Femur (tissue), 1 donor: ENCODE measurements around the gene BRF1.

Experiments used
- DNase-seq: peaks from one replicate; pipeline ENCODE4 v3.0.0-alpha.2; 2017

Gene BRF1

DNA sequence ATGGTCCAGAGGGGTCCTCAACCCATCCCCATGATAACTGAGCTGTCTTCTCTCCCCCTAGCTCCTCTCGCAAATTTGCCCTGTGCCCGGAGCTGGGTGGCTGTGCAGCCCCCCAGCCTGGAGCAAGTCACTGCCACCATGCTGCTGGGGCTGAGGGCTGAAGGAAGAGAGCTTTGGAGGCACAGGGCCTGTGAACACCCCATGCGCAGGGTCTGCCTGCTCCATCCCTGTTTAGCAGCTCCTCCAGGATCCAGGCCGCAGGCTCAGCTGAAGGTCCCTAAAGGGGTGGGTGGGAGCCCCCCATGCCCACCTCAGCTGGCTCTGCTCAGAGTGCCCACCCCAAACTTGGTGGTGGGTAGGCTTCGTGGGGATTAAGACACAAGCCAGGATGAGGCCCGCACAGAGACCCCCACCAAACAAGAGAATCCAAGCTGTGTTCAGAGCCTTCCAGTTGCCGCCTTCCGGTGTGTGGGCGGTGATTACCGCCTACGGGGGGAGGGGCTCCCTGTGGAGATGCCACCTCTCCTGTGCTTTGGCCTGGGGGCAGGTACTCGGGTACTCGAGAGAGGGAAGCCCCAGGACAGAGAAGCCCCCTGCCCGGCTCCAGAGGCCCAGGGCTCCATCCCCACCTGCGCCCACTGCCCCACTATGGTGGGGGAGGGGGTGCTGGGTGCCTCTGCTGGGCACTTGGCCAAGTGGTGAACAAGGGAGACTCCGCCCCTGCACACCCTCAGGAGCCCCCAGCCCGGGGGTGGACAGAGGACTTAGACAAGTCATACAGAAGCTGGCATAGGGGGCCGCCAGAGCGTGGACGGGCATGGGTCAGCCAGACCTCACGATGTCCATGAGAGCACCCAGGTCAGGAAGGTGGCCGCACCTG, 130.8 kb downstream of the BRF1 start:
- DNase-seq: no peak

DNA sequence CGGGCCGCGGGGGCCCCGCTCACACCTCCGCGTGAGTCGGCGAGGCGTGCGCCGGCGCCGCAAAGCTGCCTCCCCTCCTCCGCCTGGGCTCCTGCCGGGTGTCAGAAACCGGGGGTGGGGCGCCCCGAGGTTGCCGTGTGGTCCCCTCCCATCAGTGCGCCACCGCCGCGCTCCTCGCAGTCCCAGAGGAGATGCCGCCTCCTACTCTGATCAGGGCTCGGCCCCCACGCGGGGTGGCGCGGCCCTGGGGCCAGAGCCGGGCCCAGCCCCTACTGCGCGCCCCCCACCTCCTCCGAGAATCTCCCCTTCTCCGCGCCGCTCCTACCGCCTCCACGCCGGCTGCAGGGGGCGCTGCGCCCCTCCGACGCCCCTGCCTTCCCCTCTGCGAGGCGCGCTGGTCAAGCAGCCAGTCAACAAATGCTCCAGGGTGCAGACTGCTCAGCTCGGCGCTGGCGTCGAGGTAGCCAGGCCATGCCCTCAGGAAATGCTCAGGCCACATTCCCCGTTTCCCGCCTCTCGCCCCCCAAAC, 131.8 kb downstream of the BRF1 start:
- DNase-seq: no peak

DNA sequence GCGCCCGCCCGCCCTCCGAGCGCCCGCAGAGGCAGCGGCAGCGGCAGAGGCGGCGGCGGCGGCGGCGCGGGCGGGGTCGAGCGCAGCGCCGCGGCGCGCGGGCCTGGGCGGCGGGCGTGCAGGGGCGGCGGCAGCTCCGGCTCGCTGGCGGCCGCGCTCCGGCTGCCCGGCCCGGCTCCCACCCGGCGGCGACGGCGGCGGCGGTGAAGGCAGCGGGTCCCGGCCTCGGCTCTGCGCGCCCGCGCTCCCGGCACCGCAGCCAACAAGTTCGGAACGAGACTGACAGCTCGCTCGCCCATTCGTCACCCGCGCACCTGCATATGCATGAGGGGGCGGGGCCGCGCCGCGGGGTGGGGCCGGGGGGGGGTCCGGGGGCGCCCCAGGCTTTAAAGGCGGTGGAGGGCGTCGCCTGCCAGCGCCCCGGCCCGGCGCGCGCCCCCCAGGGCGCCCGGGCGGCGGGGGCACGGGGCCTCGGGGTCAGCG, 132.3 kb downstream of the BRF1 start, which contains the start of gene JAG2:
Gene JAG2 (minus strand): TSS at position 281 of the 483 bp plus-strand sequence. CDS start 356 bp downstream, outside the sequence.
- DNase-seq: no peak

DNA sequence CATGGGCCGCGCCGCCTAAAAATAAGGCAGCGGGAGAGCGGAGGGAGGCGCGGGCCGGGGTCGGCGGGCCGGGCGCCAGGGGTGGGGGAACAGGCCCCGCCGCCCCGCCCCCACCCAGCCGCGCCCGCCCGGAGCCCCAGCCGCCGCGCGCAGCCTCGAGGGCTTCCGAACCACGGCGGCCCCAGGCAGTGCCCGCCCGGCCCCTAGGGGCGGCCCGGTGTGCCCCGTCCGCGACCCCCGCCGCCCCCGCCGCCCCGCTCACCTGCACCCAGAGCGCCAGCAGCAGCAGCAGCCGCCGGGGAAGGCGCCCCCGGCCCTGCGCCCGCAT, 132.7 kb downstream of the BRF1 start:
- no peak for DNase-seq

DNA sequence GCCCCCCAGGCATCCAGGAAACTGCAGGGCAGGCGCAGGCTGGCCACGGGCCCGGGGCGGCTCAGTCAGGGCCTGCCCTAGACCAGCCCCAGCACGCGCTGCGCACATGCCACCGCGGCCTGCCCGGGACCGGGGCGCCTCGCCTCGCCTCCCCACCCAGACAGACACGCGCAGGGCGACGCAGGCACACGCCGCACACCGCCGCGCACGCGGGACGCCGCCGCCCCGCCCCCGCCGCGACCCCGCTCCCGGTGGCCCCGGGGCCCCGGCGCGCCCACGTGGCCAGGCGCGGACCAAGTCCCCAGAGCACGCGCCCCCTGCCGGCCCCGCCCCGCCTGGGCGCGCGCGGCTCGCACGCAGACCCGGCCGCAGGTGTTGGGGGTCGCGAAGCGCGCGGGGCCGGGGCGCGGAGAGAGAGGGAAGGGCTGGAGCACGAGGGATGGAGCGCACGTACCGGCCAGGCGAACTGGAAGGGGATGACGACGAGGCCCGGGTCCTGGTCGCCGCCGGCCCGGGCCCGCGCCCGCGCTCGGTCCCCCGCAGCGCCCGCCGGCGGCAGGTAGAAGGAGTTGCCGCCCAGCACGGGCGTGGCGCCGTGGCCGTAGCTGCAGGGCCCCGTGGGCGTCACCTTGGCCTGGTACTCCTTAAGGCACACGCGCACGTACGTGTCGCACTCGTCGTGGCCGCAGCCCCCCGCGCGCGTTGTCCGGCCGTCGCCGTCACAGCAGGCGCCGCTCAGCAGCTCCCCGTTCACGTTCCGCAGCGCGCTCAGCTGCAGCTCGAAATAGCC, 133.3 kb downstream of the BRF1 start:
- no peak for DNase-seq

DNA sequence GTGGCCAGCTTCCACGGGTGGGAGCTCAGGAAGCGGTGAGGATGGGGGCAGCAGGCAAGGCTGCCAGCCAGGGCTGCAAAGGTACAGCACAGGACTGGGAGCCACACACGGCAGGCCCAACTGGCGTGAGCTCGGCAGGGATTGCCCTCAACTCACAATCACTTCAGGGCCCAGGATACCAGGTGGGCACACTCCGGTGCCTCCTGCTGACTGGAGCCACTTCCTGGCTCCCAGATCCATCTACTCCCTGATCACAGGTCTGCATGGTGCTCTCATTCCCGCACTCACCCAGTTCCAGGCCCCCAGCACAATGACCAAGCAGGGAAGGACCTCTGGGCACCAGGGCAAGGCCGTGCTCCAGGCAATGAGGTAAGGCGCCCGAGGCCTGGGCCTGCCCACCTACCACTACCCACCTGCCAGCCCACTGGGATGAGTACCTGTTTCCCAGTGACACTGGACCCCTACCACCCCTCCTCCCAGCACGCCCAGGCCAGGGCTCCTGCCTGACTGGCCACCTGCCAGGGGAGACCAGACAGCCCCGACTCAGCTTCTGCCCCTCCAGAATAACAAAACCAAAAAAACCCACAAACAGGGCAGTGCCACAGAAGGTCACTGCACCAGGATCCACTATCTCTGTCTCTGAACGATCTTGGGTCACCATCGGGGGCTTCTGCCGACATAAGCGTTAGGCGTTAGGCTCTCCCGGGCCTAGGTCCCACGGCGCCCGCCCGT, 134.1 kb downstream of the BRF1 start:
- DNase-seq: no peak

DNA sequence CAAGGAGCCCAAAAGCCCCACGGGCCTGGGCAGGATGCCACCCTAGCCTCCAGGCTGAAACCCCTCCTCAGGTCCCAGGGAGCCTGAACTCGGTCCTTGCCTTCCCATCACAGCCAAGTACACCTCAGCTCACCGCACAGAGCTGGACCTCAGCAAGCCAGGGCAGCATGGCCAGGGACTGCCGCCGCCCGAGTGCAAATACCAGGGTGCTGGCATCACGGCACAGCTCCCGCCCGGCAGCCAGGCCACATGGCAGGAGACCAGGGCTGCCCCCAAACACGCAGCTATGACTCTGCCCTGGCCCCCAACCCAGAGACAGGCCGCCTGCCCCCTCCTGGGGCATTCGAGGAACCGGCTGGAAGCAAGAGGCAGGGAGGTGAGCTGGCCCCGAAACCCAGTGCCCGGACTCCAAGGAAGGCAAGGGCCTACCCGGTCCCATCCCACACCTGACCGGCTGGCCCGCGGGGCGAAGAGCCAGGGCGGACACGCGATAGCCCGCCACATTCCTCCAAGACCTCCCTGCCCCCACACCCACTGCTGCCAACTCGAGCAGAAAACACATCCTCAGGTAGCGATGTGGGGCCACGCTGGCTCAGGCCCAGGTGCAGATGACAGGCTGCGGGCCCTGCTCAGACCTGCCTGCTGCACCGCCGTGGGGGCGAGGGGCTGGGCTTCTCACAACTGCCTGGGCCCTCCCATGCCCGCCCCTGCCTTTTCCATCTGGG, 134.9 kb downstream of the BRF1 start:
- no peak for DNase-seq

DNA sequence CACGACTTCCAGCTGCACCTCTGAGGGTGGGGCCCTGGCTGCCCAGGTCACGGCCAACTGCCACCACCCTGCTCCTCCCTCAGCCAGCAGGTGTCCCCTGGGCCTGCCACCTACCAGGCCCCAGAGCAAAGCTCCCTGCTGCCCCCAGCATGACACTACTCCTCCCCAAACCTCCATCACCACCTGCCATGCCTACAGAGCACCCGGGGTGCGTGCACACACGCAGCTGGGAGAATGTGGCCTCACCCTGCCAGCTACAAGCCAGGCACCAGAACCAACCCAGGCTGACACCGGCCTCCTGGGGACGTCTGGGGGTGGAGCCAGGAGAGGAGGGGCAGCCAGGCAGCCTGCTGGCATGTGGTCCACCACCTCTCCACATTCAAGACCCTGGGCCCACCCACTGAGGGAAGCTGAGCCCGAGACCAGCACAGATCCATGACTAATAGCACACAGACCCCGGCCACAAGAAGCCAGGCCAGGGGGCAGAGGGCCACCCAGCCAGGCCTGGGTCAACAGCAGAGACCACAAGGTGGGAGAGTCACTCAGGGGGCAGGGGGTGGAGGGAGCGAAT, 135.6 kb downstream of the BRF1 start:
- DNase-seq: no peak

DNA sequence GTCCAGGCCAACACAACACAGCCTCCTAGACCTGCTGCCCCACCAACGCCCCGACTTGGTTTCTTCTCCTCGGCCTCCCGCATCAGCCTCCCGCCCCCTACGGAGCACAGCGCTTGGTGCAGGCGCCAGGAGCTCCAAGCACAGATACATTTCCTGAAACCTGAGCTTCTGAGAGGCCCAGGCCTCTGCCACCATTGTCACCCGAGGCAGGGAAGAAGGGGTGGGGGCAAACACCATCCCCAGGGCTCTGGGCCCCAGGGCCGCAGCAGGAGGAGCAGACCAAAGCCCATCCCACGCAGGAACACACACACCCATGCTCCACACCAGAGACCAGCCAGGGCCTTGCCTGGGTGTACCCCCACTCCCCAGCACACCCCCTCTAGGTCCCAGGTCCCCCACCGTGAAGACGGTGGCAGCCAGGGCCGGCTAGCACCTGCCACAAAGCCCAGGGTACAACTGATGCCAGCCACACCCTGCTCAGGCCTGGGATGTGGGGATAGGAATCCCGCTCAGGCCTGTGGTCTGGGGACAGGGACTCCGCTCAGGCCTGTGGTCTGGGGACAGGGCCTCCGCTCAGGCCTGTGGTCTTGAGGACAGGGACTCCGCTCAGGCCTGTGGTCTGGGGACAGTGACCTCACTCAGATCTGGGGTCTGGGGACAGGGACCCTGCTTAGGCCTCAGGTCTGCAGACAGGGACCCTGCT, 137.6 kb downstream of the BRF1 start:
- no peak for DNase-seq

DNA sequence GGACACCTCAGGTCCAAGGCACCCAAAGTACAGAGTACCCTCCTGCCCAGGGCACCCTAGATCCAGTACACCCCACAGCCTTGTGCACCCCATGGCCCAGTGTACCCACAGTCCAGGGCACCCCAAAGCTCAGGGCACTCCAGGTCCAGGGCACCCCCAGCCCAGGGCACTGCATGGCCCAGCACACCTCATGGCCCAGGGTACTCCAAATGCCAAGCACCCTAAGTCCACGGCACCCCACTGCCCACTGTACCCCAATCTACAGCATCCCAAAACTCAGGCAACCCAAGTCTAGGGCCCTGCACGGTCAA, 138.2 kb downstream of the BRF1 start:
- no peak for DNase-seq

DNA sequence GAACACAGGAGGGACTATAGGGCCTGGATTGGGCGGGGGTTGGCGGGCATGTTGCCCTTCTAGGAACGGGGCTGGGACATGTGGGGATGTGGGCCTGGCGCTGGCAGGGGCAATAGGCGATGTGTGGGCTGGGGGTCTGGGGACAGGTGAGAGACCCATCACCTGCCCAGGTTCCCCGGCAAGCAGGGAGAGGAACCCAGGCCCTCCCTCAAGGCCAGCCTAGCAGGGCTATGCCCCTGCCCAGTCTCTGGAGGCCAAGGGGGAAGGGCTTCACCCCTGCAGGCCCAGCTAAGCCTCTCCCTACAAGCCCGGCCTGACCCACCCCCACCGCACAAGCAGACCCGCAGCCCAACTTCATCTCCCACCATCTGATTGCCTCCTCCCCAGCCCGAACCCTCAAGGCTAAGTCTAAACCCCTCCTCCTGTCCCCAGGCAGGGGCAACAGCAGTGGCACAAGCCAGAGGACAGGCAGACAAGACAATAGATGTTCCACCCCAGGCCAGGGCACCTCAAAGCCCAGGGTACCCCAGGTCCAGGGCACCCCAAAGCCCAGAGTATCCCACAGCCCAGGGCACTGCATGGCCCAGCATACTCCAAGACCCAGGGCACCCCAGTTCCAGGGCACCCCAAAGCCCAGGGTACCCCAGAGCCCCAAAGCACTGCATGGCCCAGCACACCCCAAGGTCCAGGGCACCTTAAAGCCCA, 138.7 kb downstream of the BRF1 start:
- no peak for DNase-seq

DNA sequence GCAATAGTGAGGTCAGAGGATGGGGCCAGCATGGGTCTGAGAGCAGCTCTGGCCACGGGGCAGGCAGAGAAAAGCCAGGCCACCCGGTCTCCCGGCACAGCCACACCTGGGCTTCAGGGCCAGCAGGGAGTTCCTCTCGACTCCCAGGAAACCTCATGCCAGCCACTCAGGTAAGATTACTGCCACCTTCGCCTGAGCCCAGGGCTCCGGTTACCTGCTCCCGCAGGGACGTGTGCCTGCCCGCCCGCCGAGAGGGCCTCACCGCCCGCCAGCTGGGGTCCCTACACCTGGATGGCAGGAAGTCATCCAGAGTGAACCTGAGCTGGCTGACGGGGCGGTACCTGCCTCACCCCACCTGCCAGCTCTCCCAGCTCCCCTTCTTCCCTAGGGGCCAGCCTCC, 139.5 kb downstream of the BRF1 start:
- DNase-seq: no peak

DNA sequence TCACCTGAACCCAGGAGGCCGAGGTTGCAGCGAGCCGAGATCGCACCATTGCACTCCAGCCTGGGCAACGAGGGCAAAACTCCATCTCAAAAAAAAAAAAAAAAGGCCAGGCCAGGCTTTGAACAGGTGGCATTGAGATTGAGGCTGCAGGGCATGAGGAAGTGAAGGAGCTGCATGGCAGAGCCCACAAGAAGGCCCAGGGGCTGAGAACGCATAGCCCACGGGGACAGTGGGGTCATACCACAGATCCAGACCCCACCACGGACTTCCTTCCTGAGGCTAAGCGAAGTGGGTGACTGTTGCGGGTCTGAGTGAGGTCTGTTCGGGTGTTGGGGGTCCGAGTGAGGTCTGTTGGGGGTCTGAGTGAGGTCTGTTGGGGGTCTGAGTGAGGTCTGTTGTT, 140.0 kb downstream of the BRF1 start:
- no peak for DNase-seq

DNA sequence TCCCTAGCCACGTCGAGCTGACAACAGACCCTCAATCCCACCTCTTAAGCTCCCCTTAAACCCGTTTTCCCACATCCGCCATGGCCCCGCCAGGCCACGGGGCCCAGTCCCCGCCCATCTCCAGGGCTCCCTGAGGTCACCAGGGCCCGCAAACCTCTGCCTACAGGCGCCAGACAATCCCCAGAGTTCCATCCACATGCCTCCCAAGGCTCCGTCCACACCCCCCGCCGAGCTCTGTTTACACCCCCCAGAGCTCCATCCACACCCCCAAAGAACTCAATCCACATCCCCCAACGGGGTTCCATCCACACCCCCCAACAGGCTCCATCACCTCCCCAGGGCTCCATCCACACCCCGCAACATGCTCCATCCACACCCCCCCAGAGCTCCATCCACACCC, 141.5 kb downstream of the BRF1 start:
- no peak for DNase-seq
